Liver (tissue), 9 donors: ENCODE measurements around the gene KIF5A. TPM values are rescaled to one million over a fixed set of nuclear protein-coding genes. Genes with fewer than 3 reads are reported as not detected.

ENCODE experiments used
- DNase-seq: peaks from one replicate; pipeline ENCODE4 v3.0.0-alpha.2; 2017; ENCODE audit warnings: low spot score
- H3K27ac ChIP-seq, 2 donors: one replicate each; pipeline ENCODE4 v1.7.0; 2013; ENCODE audit warnings: inconsistent platforms in 2 of 2, low read length in 2 of 2, control low read depth in 1 of 2, low read depth in 1 of 2, mild to moderate bottlenecking in 1 of 2
- H3K27me3 ChIP-seq, 4 donors: one replicate each; pipeline versions ENCODE4 v1.6.1 to v1.7.0; 2013; ENCODE audit warnings: low read length in 3 of 4, inconsistent platforms in 1 of 4, mild to moderate bottlenecking in 1 of 4, moderate library complexity in 1 of 4; ENCODE audit not compliant: control insufficient read depth in 4 of 4, insufficient read depth in 4 of 4
- H3K36me3 ChIP-seq, 4 donors: one replicate each; pipeline versions ENCODE4 v1.6.1 to v1.7.0; 2013; ENCODE audit warnings: low read length in 3 of 4, mild to moderate bottlenecking in 3 of 4, low read depth in 1 of 4, moderate library complexity in 1 of 4; ENCODE audit not compliant: control insufficient read depth in 4 of 4, insufficient read depth in 3 of 4
- H3K4me1 ChIP-seq, 4 donors: one replicate each; pipeline versions ENCODE4 v1.6.1 to v1.7.0; 2013; ENCODE audit warnings: low read length in 3 of 4, mild to moderate bottlenecking in 3 of 4, moderate library complexity in 1 of 4; ENCODE audit not compliant: control insufficient read depth in 4 of 4, insufficient read depth in 4 of 4
- H3K4me3 ChIP-seq, 3 donors: one replicate each; pipeline versions ENCODE4 v1.6.1 to v1.7.0; 2013; ENCODE audit warnings: low read length in 3 of 3, control low read depth in 1 of 3, low read depth in 1 of 3, mild to moderate bottlenecking in 1 of 3
- H3K9ac ChIP-seq, 2 donors: one replicate each; pipeline ENCODE4 v1.7.0; 2013; ENCODE audit warnings: low read length in 2 of 2, mild to moderate bottlenecking in 2 of 2, moderate library complexity in 2 of 2, control low read depth in 1 of 2, low read depth in 1 of 2
- H3K9me3 ChIP-seq, 4 donors: one replicate each; pipeline versions ENCODE4 v1.6.1 to v1.7.0; 2013; ENCODE audit warnings: low read length in 3 of 4; ENCODE audit not compliant: control insufficient read depth in 4 of 4
- EGR1 ChIP-seq, 2 donors: IDR thresholded peaks; 2 replicates each; pipeline ENCODE4 v1.6.1; 2016 to 2018; ENCODE audit warnings: antibody characterized with exemption in 2 of 2, low read depth in 2 of 2
- FOXA1 ChIP-seq: IDR thresholded peaks from 2 replicates; pipeline ENCODE4 v1.6.1; 2016; ENCODE audit warnings: antibody characterized with exemption
- FOXA2 ChIP-seq: IDR thresholded peaks from 2 replicates; pipeline ENCODE4 v1.6.1; 2016; ENCODE audit warnings: antibody characterized with exemption
- GABPA ChIP-seq, 2 donors: IDR thresholded peaks in 1 of 2; conservative IDR thresholded peaks in 1 of 2; 2 replicates each; pipeline ENCODE4 v1.6.1; 2016; ENCODE audit warnings: antibody characterized with exemption in 2 of 2, mild to moderate bottlenecking in 1 of 2, moderate library complexity in 1 of 2
- HNF4A ChIP-seq, 2 donors: conservative IDR thresholded peaks; 2 replicates each; pipeline ENCODE4 v1.6.1; 2016; ENCODE audit warnings: antibody characterized with exemption in 2 of 2, mild to moderate bottlenecking in 2 of 2
- HNF4G ChIP-seq: IDR thresholded peaks from 2 replicates; pipeline ENCODE4 v1.6.1; 2016; ENCODE audit warnings: antibody characterized with exemption
- JUND ChIP-seq, 2 donors: IDR thresholded peaks; 2 replicates each; pipeline ENCODE4 v1.6.1; 2016; ENCODE audit warnings: antibody characterized with exemption in 2 of 2
- NR2F2 ChIP-seq: IDR thresholded peaks from 2 replicates; pipeline ENCODE4 v1.6.1; 2016; ENCODE audit warnings: antibody characterized with exemption
- RAD21 ChIP-seq, 2 donors: IDR thresholded peaks; 2 replicates each; pipeline ENCODE4 v1.6.1; 2016; ENCODE audit warnings: antibody characterized with exemption in 2 of 2, mild to moderate bottlenecking in 2 of 2
- RXRA ChIP-seq, 2 donors: IDR thresholded peaks; 2 replicates each; pipeline ENCODE4 v1.6.1; 2017 to 2018; ENCODE audit warnings: antibody characterized with exemption in 2 of 2, mild to moderate bottlenecking in 1 of 2
- TAF1 ChIP-seq: conservative IDR thresholded peaks from 2 replicates; pipeline ENCODE4 v1.6.1; 2016; ENCODE audit warnings: antibody characterized with exemption, mild to moderate bottlenecking
- YY1 ChIP-seq: IDR thresholded peaks from 2 replicates; pipeline ENCODE4 v1.6.1; 2016; ENCODE audit warnings: antibody characterized with exemption, mild to moderate bottlenecking
- WGBS: extraction: QIAGEN DNeasy Blood & Tissue Kit; methylation state at CpG from one replicate; pipeline ENCODE4 v1.1.7; 2013; 5-methylcytosine and 5-hydroxymethylcytosine counted together
- polyA plus RNA-seq, 2 donors: library from polyadenylated mRNA; stranded (reverse) in 1 of 2; unstranded in 1 of 2; fragments of 200-250 nt in 1 of 2; fragments of >200 nt in 1 of 2; fragmentation: Nextera tagmentation in 1 of 2; extraction: Ambion mirVana in 1 of 2; gene quantifications; one replicate each; pipeline versions ENCODE4 v1.2.1 to v1.2.3, GENCODE V29; 2013 to 2015
- total RNA-seq, 2 donors: library from RNA; depleted of rRNA; stranded (reverse); fragments of >200 nt; gene quantifications; one replicate each; pipeline ENCODE4 v1.2.3, GENCODE V29; 2014
- TF ChIP-seq, protein P1 (sequence below): IDR thresholded peaks from 2 replicates; pipeline ENCODE4 v1.6.1; 2016; ENCODE audit warnings: antibody characterized with exemption
- TF ChIP-seq, protein P2 (sequence below): IDR thresholded peaks from 2 replicates; pipeline ENCODE4 v1.6.1; 2016; ENCODE audit warnings: antibody characterized with exemption, mild to moderate bottlenecking
- TF ChIP-seq, protein P3 (sequence below): IDR thresholded peaks from 2 replicates; pipeline ENCODE4 v1.6.1; 2016; ENCODE audit warnings: antibody characterized with exemption
- TF ChIP-seq, protein P4 (sequence below): fragments of 150-350 bp; IDR thresholded peaks from 2 replicates; pipeline ENCODE4 v1.5.1; 2017; ENCODE audit warnings: improper control_type of control experiment, low read depth, low read length; ENCODE audit not compliant: missing input control
- donor health status: healthy.
- donor health status: healthy.
- donor health status: healthy.
- donor health status: healthy.
- donor health status: healthy.

Gene KIF5A
- total and polyA plus RNA-seq, 4 donors, result 0.01 to 0.42 TPM; not detected in 2

DNA sequence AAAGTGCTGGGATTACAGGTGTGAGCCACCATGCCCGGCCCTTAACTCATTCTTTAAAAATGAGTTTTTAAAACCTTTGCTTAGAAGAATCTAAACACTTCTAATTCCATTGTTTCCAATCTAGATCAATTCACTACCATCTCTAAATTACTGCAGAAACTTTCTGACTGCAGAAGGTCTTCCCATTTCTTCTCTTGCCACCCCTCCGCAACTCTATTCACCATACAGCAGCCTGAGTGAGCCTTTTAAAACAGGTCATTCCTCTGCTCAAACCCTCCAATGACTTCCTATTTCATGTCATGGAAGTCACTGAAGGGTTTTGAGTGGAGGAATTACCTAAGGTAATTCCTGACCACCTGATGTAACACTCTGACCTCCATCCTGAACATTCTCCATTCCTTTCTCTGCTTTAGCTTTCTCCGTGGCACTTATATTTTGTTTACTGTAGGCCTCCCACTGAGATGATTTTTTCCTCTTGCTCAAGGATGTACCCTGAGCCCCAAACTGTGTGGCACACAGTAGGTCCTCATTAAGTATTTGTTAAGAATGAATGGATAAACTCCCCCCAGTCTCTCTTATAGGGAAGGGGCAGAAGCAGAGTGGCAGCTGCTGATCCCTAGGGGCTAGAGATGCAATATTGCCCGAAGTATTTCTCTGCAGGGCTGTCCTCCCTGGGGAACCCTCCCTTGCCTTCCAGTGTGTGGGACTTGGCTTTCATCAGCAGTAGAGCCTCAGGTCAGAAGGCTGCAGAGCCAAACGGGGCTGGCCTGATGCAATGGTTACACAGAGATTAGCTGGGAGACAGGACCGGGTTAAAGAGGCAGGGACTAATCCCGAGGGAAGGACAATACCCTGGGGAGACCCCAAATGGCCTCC, 30.7 kb upstream of the KIF5A start:
- WGBS, result 22% methylated on average over 7 of the region's 7 CpGs
- TF ChIP-seq, protein P1, sequence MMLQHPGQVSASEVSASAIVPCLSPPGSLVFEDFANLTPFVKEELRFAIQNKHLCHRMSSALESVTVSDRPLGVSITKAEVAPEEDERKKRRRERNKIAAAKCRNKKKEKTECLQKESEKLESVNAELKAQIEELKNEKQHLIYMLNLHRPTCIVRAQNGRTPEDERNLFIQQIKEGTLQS, result peak; percentile 23
- TF ChIP-seq JUND (IDR thresholded peaks at IDR 0.05), result no peak
- TF ChIP-seq YY1, result peak; percentile 10
- peak; percentile 41 for DNase-seq

DNA sequence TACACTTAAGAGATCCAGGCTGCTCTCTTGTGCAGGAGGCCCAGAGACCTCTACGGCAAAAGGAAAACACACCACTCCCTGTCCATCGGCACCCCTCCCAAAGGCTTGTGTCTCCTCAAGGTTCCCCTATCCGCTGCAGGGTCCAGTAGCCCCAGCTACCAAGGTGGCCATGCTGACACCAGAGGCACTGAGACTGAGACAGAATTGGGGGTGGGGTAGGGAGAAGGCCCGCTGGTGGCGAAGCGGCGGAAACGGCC, 30.1 kb upstream of the KIF5A start:
- TF ChIP-seq FOXA2, result no peak
- TF ChIP-seq HNF4G, result no peak
- TF ChIP-seq YY1, result no peak
- TF ChIP-seq RAD21 (IDR thresholded peaks at IDR 0.05), result no peak
- TF ChIP-seq TAF1, result no peak
- no peak for TF ChIP-seq EGR1 (IDR thresholded peaks at IDR 0.05; ENCODE audit: low read depth in 2 of 2)
- TF ChIP-seq NR2F2, result no peak
- TF ChIP-seq, protein P2, sequence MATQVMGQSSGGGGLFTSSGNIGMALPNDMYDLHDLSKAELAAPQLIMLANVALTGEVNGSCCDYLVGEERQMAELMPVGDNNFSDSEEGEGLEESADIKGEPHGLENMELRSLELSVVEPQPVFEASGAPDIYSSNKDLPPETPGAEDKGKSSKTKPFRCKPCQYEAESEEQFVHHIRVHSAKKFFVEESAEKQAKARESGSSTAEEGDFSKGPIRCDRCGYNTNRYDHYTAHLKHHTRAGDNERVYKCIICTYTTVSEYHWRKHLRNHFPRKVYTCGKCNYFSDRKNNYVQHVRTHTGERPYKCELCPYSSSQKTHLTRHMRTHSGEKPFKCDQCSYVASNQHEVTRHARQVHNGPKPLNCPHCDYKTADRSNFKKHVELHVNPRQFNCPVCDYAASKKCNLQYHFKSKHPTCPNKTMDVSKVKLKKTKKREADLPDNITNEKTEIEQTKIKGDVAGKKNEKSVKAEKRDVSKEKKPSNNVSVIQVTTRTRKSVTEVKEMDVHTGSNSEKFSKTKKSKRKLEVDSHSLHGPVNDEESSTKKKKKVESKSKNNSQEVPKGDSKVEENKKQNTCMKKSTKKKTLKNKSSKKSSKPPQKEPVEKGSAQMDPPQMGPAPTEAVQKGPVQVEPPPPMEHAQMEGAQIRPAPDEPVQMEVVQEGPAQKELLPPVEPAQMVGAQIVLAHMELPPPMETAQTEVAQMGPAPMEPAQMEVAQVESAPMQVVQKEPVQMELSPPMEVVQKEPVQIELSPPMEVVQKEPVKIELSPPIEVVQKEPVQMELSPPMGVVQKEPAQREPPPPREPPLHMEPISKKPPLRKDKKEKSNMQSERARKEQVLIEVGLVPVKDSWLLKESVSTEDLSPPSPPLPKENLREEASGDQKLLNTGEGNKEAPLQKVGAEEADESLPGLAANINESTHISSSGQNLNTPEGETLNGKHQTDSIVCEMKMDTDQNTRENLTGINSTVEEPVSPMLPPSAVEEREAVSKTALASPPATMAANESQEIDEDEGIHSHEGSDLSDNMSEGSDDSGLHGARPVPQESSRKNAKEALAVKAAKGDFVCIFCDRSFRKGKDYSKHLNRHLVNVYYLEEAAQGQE, result no peak
- TF ChIP-seq, protein P1, result no peak
- TF ChIP-seq RXRA (IDR thresholded peaks at IDR 0.05), result no peak
- TF ChIP-seq GABPA (IDR thresholded peaks at IDR 0.05 in 1 of 2, conservative IDR thresholded peaks at IDR 0.05 in 1 of 2), result no peak
- TF ChIP-seq, protein P3, sequence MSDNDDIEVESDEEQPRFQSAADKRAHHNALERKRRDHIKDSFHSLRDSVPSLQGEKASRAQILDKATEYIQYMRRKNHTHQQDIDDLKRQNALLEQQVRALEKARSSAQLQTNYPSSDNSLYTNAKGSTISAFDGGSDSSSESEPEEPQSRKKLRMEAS, result no peak
- no peak for TF ChIP-seq HNF4A (conservative IDR thresholded peaks at IDR 0.05)
- TF ChIP-seq FOXA1, result no peak
- no peak for TF ChIP-seq JUND (IDR thresholded peaks at IDR 0.05)
- TF ChIP-seq, protein P4, sequence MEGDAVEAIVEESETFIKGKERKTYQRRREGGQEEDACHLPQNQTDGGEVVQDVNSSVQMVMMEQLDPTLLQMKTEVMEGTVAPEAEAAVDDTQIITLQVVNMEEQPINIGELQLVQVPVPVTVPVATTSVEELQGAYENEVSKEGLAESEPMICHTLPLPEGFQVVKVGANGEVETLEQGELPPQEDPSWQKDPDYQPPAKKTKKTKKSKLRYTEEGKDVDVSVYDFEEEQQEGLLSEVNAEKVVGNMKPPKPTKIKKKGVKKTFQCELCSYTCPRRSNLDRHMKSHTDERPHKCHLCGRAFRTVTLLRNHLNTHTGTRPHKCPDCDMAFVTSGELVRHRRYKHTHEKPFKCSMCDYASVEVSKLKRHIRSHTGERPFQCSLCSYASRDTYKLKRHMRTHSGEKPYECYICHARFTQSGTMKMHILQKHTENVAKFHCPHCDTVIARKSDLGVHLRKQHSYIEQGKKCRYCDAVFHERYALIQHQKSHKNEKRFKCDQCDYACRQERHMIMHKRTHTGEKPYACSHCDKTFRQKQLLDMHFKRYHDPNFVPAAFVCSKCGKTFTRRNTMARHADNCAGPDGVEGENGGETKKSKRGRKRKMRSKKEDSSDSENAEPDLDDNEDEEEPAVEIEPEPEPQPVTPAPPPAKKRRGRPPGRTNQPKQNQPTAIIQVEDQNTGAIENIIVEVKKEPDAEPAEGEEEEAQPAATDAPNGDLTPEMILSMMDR, result no peak
- peaks cover 10 to 54% (median 33%) of the 10 kb centered on the region in 4 donors for H3K4me1 ChIP-seq

More for the DNA sequence above, 30.7 kb upstream of the KIF5A start:
- Histone ChIP-seq H3K36me3 (peaks cover 3 to 35% (median 33%) of the 10 kb centered on the region in 4 donors), H3K4me1 (peaks cover 7 to 49% (median 28%) of the 10 kb centered on the region in 4 donors), H3K9me3 (no peaks in the 10 kb centered on the region), H3K27ac (peak overlapping the region; percentile 94 to 95), H3K4me3 (peak overlapping the region; percentile 88 to 98 (median 97)), H3K27me3 (no peaks in the 10 kb centered on the region), H3K9ac (peak overlapping the region; percentile 80 to 89)

More for the DNA sequence above, 30.1 kb upstream of the KIF5A start:
- no peak for DNase-seq
- WGBS, result under 1% methylated on average over 8 of the region's 8 CpGs
- Histone ChIP-seq H3K4me3 (peak overlapping the region; percentile 88 to 98 (median 97)), H3K9ac (peak overlapping the region; percentile 80 to 89), H3K9me3 (no peaks in the 10 kb centered on the region), H3K36me3 (peaks cover 3 to 33% (median 29%) of the 10 kb centered on the region in 4 donors), H3K27ac (peak overlapping the region; percentile 94 to 95), H3K27me3 (no peaks in the 10 kb centered on the region)
